Measurements from ENCODE around the gene DNAJC18.

- TF ChIP-seq EZH2phosphoT487 (IDR thresholded peaks at IDR 0.05; ENCODE audit: borderline replicate concordance): no peak
- TF ChIP-seq CTCF (conservative IDR thresholded peaks at IDR 0.05; ENCODE audit: low read length): no peak
Observed at GRCh38 chr5:139406963-139407362, 32.4 kb downstream of the DNAJC18 start.
